ENCODE measurements around the gene SPANXD.
"Not testable (repeated sequence)": the region's sequence is repeated elsewhere in the genome, so short reads cannot be mapped to it uniquely, and the experiment has no call there.

Gene SPANXD, protein sequence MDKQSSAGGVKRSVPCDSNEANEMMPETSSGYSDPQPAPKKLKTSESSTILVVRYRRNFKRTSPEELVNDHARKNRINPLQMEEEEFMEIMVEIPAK

DNA sequence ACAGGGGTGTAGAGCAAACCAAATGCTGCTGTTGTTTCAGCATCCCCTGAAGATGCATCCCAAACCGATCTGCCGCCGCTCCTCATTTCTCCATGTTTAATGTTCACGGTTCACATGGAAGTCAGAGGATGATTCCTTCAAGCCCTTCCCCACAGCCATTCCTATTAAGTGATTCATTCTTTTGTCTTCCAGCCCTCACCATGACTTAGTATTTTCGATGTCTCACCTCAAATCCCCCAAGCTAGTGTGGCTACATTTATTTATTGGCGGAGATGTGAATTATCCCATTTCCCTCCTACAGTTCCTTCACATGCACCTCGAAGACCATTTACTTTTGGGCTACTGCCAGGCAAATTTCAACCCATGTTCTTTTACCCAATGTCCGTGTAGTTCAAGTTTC, at the start of gene SPANXD:
Gene SPANXD, minus strand, starts transcription at position 101 of the 400 bp plus-strand sequence. CDS start 334 bp downstream, outside the sequence.
- DNase-seq = not testable (repeated sequence)

DNA sequence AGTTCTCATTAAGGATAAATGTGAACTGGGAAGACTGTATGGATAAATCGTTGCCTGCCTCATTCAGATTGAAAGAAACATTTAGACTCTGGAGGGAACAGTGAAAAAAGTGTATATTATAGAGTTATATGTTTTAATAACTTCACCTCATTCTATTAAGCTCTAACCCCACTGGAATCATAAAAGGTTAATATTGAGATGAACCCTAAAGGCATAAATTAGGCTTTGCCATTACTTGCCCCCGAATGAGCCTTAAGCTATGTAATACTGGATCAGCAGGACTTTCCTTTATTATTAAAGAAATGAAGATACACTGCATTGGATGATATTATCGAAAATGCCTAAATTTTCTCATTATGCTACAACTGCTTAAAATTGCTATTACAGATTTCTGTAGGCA, 44.1 kb upstream of the SPANXD start:
- DNase-seq = no peak

DNA sequence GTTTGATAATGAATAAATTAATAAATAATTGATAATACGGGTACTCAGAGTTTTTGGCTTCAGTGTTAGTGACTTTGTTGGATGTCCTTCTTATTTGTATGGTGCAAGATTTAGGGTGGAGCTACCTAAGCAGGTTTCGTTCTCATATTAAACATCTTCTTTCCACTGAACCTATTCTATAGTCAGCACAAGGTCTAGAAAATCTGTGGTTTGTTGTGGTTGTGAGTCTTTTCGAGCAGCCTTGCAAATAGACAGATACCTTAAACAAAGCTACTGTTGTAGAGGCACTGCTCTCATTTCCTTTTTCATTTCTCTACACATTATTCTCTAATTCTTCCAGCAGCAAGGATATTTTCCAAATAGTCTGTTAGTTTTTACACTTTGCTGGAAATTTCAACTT, 38.1 kb upstream of the SPANXD start:
- no peak for DNase-seq

DNA sequence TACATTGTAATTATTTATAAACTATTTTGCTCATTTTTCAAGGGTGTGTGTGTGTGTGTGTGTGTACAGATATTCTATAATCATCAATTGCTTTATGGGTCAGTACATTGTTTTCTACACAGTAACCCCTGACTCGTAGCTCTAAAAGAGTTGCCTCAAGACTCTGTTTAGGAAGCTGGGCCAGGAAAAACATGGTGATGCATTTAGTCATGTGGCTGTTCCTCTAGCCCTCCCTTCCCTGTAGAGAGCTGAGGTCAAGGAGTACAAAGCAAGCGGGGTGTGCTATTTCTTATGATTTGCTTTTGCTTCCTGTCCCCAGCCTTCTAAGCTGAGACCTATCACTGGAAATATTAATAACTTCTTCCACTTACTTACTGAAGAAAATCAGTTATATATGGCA, 34.8 kb upstream of the SPANXD start:
- no peak for DNase-seq

DNA sequence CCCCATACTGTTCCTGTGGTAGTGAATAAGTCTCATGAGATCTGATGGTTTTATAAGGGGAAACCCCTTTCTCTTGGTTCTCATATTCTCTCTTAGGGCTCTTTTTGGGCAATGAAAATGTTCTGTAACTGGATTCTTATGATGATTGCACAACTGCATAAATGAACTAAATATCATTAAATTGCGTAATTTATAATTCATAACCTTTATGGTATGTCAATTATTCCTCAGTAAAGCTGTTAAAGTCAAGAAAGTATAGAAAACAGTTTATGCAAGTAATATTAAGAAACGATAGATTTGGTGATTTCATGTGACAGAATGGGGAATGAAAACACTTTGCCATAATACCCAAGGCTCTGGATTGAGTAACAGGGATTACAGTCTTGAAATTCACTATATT, 33.5 kb upstream of the SPANXD start:
- no peak for DNase-seq

DNA sequence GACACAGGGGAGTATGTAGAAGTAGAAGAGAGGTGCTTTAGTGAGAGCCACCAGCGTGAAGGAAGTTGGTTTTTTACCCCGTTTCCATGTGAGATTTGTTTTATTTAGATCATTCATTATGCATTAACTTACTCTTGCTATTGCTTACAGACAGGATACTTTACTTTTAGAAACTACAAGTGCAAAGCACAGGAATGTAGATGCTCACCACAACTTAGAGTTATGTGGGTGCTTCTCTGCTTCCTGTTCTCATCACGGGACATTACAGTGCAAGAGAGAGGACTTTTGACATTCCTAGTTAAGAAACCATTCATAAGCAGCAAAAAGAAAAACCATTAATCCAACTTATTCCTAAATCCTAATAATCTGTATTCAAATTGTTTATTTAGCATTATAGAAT, 25.6 kb upstream of the SPANXD start:
- DNase-seq = no peak

DNA sequence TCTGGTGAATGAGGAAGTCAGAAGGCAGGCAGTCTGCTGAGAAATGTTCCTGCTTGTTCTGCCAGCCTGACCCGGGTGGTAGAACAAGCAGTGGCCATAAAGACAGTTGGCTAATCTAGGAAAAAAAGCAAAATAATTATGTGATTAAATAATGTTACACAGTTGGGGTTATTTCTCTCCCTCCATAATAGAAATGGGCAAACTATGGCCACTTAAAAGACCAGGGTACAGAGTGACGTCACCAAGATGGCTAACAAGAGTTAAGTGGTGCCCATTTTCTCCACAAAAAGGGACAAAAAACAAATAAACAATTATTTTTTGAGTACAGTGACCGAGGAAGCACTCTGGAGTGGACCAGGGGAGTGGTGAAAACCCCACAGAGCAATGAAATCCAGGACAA, 16.1 kb upstream of the SPANXD start:
- DNase-seq = no peak

DNA sequence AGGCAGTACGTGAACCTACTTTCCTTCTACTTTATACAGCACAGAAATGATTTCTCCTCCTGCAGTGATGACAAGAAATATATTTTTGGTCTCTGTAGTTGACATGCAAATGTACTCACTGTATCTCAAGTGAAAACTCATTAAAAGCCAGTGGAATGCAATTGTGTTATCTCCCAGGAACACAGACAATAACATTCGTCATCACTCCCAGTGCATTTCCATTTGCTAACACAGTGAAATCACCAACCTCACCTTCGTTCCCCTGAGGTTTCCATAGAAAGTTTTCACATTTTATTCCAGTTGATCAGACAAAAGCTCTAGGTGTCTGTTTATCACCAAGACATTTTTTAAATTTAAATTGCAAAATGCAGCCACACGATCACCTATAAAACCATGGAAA, 2.5 kb upstream of the SPANXD start:
- DNase-seq = no peak

DNA sequence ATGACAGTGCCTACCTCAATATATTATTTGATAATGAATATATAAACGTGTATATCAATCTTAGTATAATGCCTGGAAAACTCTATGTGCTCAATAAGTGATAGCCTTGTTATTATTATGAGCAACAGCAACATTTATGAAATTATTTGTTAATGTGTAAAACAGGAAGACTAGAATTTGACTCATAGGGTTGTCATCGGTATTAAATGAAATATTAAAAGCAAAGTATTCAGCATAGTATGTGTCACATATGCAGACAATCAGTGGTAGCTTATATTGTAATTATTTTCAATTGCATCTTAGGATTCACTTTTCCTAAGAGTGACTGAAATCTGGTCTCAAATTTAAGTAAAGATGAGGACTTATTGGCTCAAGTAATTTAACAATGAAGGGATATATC, 24.6 kb downstream of the SPANXD start:
- DNase-seq = no peak

DNA sequence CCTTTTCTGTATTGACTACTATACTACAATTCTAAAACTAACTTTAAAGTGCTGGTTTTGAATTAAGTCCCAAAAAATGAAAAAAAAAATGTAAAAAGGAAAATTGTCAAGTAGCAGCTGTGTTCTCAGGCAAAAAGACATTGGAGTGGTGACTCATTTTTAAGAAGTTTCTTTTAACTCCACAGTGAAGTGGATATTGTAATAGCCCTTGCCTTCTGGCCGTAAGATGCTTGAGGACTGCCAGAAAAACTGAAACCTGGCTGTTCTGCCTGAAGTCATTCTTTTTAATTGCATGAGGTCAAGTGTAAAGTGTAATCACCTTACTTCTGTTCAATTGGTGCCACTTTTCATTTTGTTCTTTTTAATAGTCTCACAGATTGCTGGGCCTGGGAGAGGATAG, 28.9 kb downstream of the SPANXD start:
- DNase-seq = peak; percentile 69 to 91

DNA sequence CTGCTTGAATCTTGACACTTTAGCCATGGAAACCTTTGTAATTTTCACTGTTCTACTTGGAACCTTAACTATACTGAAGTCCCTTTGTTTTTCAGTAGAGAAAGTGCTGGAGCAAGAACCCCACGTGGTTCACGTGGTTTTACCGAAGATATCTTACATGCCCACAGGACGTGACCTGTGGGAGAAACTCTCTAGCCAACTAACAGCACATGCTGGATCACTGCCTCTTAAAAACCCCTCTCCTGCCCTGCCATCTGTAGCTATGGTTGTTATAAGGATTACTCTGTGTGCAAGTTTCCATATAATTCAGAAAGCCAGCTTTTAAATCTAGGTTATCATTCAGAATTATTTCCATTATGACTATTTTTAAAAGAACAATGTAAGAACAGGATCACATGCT, 30.2 kb downstream of the SPANXD start:
- DNase-seq = peak; percentile 14 to 61

DNA sequence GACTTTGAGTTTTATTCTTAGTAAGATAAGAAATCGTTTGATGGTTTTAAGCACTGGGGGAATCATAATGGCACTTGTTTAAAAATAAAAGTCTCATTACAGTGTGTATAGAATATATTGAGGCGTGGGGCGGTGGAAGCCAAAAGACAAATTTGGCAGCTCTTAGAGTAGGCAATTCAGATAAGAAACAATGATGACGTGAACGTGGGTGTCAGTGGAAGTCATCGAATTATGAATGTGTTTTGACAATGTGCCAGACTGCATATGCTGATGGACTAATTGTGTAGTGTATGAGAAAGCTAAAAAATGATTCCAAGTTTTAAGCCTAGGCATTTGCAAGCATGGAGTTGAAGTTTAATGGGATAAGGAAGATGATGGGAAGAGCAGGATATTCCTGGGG, 35.8 kb downstream of the SPANXD start:
- DNase-seq = no peak

DNA sequence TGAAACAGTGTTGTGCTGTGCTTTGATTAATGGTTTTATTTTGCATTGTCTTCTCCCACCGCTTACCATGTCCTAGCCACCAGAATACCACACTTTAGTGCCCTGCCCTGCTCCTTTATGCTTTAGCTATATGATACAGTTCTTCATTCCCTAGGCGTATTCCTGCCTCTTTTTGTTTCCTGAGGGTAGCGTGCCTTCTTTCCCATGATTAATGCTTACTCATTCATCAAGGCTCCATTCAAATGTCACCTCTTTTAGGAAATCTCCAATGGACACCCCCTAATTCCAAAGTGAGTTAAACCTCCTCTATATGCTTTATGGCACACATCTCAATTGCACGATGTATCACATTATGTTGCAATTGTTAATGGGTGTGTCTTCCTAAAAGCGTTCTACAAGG, 46.3 kb downstream of the SPANXD start:
- DNase-seq = no peak

Data from NCI-H524 (cell line).